Erythroblast (primary cell): Measurements from ENCODE around the gene PSMB10.
"Not testable (repeated sequence)": the region's sequence is repeated elsewhere in the genome, so short reads cannot be mapped to it uniquely, and the experiment has no call there.

Experiments
- GATA1 ChIP-seq: IDR thresholded peaks from 2 replicates; pipeline ENCODE4 v1.6.1; 2011; ENCODE audit warnings: low read depth, mild to moderate bottlenecking, control low read depth, low read length, moderate library complexity
- POLR2A ChIP-seq: IDR thresholded peaks from 2 replicates; pipeline ENCODE4 v1.6.1; 2011; ENCODE audit warnings: mild to moderate bottlenecking, low read length

DNA sequence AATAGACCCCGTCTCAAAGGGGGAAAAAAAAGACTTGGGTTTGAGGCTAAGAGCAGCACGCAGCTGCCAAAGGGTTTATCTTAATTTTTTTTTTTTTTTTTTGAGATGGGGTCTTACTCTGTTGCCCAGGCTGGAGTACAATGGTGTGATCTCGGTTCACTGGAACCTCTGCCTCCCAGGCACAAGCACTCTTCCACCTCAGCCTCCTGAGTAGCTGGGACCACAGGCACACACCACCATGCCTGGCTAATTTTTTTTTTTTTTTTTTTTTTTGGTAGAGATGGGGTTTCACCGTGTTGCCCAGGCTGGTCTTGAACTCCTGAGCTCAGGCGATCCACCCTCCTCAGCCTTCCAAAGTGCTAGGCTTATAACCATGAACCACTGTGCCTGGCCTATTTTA, 1.1 kb upstream of the PSMB10 start:
- not testable (repeated sequence) for TF ChIP-seq POLR2A, GATA1
